SU-DHL-6 (cell line): ENCODE measurements around the gene ATP9A.

ENCODE experiments used
- EZH2phosphoT487 ChIP-seq: fragments of 200-600 bp; sonication (generic), shearing (Covaris generic); conservative IDR thresholded peaks from 2 replicates; pipeline ENCODE4 v1.6.1; 2018; ENCODE audit warnings: mild to moderate bottlenecking, antibody characterized with exemption, low read length, moderate library complexity, mixed read lengths
- TF ChIP-seq, protein P1 (sequence below): fragments of 200-600 bp; sonication (generic); IDR thresholded peaks from one replicate; pipeline ENCODE4 v1.5.1; 2017; ENCODE audit warnings: antibody characterized with exemption, mild to moderate bottlenecking, low read length, moderate library complexity; ENCODE audit not compliant: insufficient read depth, poor library complexity, severe bottlenecking

DNA sequence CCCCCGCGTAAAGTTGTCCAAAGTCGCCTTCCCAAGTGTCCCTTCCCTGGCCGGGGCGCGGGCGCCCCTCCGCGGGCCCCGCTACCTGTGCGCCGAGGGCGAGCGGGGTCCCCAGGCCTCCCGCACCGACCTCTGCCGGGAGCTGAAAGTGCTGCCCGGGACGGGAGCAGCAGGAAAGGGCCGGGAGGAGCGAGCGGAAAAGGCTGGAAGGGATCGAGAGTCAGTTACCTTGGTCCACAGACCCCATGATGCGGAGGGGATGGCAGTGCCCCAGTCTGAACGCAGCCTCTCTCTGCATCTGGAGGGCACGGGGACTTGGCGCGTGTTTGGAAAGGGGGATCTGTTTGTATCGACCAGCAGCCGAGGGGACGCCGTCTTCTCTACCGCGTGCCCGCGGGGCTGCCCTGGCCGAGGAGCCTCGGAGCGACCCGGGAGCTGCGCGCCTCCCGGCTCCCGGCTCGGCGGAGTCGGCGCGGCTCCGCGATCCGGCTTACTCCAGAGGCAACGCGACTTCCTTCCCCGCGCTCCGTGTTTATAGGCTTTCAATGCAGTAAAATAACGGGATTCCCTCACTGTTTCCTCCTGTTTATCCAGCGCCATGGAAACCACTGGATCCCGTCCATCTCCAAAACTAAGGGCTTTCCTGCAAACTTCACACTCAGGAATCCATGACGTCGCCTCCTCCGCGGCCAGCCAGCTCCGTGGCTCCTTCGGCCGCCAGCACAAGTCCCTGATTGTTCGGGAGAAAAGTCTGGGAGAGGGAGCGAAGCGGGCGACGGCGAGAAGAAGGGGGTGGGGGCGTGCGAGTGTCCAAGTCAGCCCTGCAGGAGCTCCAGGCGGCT, 205.6 kb downstream of the ATP9A start:
- TF ChIP-seq, protein P1, sequence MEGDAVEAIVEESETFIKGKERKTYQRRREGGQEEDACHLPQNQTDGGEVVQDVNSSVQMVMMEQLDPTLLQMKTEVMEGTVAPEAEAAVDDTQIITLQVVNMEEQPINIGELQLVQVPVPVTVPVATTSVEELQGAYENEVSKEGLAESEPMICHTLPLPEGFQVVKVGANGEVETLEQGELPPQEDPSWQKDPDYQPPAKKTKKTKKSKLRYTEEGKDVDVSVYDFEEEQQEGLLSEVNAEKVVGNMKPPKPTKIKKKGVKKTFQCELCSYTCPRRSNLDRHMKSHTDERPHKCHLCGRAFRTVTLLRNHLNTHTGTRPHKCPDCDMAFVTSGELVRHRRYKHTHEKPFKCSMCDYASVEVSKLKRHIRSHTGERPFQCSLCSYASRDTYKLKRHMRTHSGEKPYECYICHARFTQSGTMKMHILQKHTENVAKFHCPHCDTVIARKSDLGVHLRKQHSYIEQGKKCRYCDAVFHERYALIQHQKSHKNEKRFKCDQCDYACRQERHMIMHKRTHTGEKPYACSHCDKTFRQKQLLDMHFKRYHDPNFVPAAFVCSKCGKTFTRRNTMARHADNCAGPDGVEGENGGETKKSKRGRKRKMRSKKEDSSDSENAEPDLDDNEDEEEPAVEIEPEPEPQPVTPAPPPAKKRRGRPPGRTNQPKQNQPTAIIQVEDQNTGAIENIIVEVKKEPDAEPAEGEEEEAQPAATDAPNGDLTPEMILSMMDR: no peak
- TF ChIP-seq EZH2phosphoT487: no peak
